HCT116 (cell line): Measurements from ENCODE around the gene OR1F1. TPM values are rescaled to one million over a fixed set of nuclear protein-coding genes. Genes with fewer than 3 reads are reported as not detected.

Experiments
- ATAC-seq: fragments of 200-7000 bp; cut with Tn5 transposase; 2 replicates; pipeline ENCODE4 v1.9.1; 2020; ENCODE audit warnings: mild to moderate bottlenecking, moderate library complexity
- BruUV-seq: library from RNA; stranded (reverse); fragments of 400-500 nt; replicated peaks from 2 replicates; lab custom pipeline; 2021; lab: Mats Ljungman, UMichigan
- CTCF ChIA-PET: fragments of 300-600 bp; sonication (Branson Sonifier 250); formaldehyde crosslinking; loops from one replicate; lab custom pipeline; 2021; ENCODE audit warnings: antibody characterized with exemption; lab: Charles Lee
- POLR2A ChIA-PET: fragments of 300-600, 350-600 bp; sonication (Branson Sonifier 250); formaldehyde crosslinking; loops from one replicate; lab custom pipeline; 2021; ENCODE audit warnings: antibody characterized with exemption; lab: Charles Lee
- RAD21 ChIA-PET, 2 experiments: fragments of 300-600 bp; sonication (Branson Sonifier 250); formaldehyde crosslinking; loops; one replicate each; lab custom pipeline; 2023; ENCODE audit warnings: low total read pairs in 2 of 2; ENCODE audit not compliant: uncharacterized antibody in 2 of 2, unreplicated experiment in 2 of 2, low non-redundant PET in 1 of 2; lab: Charles Lee
- DNase-seq: peaks from one replicate; pipeline ENCODE4 v3.0.0-alpha.2; 2010; ENCODE audit warnings: low read depth, low spot score
- H2AFZ ChIP-seq: fragments of 200-600 bp; shearing (Covaris generic), sonication (generic); 2 replicates; pipeline ENCODE4 v1.6.1; 2017; ENCODE audit warnings: low read depth, mixed run types, mixed read lengths, antibody characterized with exemption, low read length; ENCODE audit not compliant: poor library complexity, severe bottlenecking
- H3K27ac ChIP-seq: 2 replicates; pipeline ENCODE4 v1.5.1; 2012; ENCODE audit warnings: low read depth, low read length
- H3K27me3 ChIP-seq: fragments of 200-600 bp; sonication (generic); 2 replicates; pipeline ENCODE4 v1.6.1; 2016; ENCODE audit warnings: mixed run types, low read length, mixed read lengths; ENCODE audit not compliant: insufficient read depth
- H3K36me3 ChIP-seq, 2 experiments: fragments of 200-500 bp in 1 of 2; fragments of 200-600 bp in 1 of 2; sonication (Bioruptor generic) in 1 of 2; sonication (generic) in 1 of 2; 2 replicates each; pipeline versions ENCODE4 v1.5.1 to v1.6.1; 2014 to 2016; ENCODE audit warnings: low read length in 2 of 2, inconsistent platforms in 1 of 2, mixed read lengths in 1 of 2, mixed run types in 1 of 2; ENCODE audit not compliant: insufficient read depth in 2 of 2, control insufficient read depth in 1 of 2
- H3K4me1 ChIP-seq, 2 experiments: fragments of 200-600 bp in 1 of 2; sonication (generic) in 1 of 2; 2 replicates each; pipeline versions ENCODE4 v1.5.1 to v1.6.1; 2012 to 2017; ENCODE audit warnings: low read length in 2 of 2, inconsistent platforms in 1 of 2, mild to moderate bottlenecking in 1 of 2, mixed read lengths in 1 of 2, mixed run types in 1 of 2, moderate library complexity in 1 of 2; ENCODE audit not compliant: insufficient read depth in 2 of 2, control insufficient read depth in 1 of 2
- H3K4me2 ChIP-seq: fragments of 200-600 bp; sonication (generic); 2 replicates; pipeline ENCODE4 v1.6.1; 2017; ENCODE audit warnings: mixed run types, low read length, mixed read lengths
- H3K4me3 ChIP-seq, 2 experiments: fragments of 200-600 bp in 1 of 2; sonication (generic) in 1 of 2; replicated peaks in 1 of 2; 2 replicates each; pipeline ENCODE4 v1.5.1; 2011 to 2016; ENCODE audit warnings: low read length in 2 of 2, control low read depth in 1 of 2, low read depth in 1 of 2, mild to moderate bottlenecking in 1 of 2, mixed read lengths in 1 of 2, mixed run types in 1 of 2
- H3K79me2 ChIP-seq: fragments of 200-600 bp; sonication (generic); 2 replicates; pipeline ENCODE4 v1.6.1; 2017; ENCODE audit warnings: mild to moderate bottlenecking, mixed run types, low read length, moderate library complexity, mixed read lengths; ENCODE audit not compliant: insufficient read depth
- H3K9ac ChIP-seq: fragments of 200-600 bp; sonication (generic); 2 replicates; pipeline ENCODE4 v1.6.1; 2016; ENCODE audit warnings: low read length, mixed read lengths
- H3K9me2 ChIP-seq: fragments of 200-600 bp; sonication (generic), shearing (Covaris generic); 2 replicates; pipeline ENCODE4 v1.6.1; 2017; ENCODE audit warnings: mixed run types, mild to moderate bottlenecking, moderate library complexity; ENCODE audit not compliant: insufficient read depth
- H3K9me3 ChIP-seq, 2 experiments: fragments of 200-500 bp in 1 of 2; fragments of 200-600 bp in 1 of 2; sonication (Bioruptor generic) in 1 of 2; sonication (generic) in 1 of 2; 2 replicates each; pipeline ENCODE4 v1.6.1; 2014 to 2017; ENCODE audit warnings: low read length in 2 of 2, mixed read lengths in 2 of 2, inconsistent platforms in 1 of 2, low read depth in 1 of 2, mild to moderate bottlenecking in 1 of 2, mixed run types in 1 of 2, moderate library complexity in 1 of 2; ENCODE audit not compliant: control insufficient read depth in 1 of 2, insufficient read depth in 1 of 2
- H4K20me1 ChIP-seq: fragments of 200-600 bp; sonication (generic), shearing (Covaris generic); 2 replicates; pipeline ENCODE4 v1.6.1; 2017; ENCODE audit warnings: mixed run types, mild to moderate bottlenecking, moderate library complexity; ENCODE audit not compliant: insufficient read depth
- ATF3 ChIP-seq: IDR thresholded peaks from 2 replicates; pipeline ENCODE4 v1.6.1; 2012
- CEBPB ChIP-seq: IDR thresholded peaks from 2 replicates; pipeline ENCODE4 v1.6.1; 2012; ENCODE audit warnings: low read depth
- CTCF ChIP-seq, 3 experiments: fragments of 200-600 bp in 1 of 3; sonication (generic) in 1 of 3; IDR thresholded peaks in 2 of 3; conservative IDR thresholded peaks in 1 of 3; 2 replicates each; pipeline ENCODE4 v1.5.1; 2012 to 2017; ENCODE audit warnings: low read depth in 2 of 3, low read length in 2 of 3, antibody characterized with exemption in 1 of 3, borderline replicate concordance in 1 of 3, control low read depth in 1 of 3, mild to moderate bottlenecking in 1 of 3, mixed read lengths in 1 of 3, mixed run types in 1 of 3, moderate library complexity in 1 of 3; ENCODE audit not compliant: insufficient read depth in 1 of 3
- EGR1 ChIP-seq: IDR thresholded peaks from 2 replicates; pipeline ENCODE4 v1.6.1; 2012; ENCODE audit warnings: low read depth
- ELF1 ChIP-seq: IDR thresholded peaks from 2 replicates; pipeline ENCODE4 v1.6.1; 2012; ENCODE audit warnings: low read depth, borderline replicate concordance
- FOSL1 ChIP-seq: IDR thresholded peaks from 2 replicates; pipeline ENCODE4 v1.6.1; 2012; ENCODE audit warnings: low read depth
- JUND ChIP-seq: IDR thresholded peaks from 2 replicates; pipeline ENCODE4 v1.6.1; 2012
- RAD21 ChIP-seq: IDR thresholded peaks from 2 replicates; pipeline ENCODE4 v1.6.1; 2012; ENCODE audit warnings: low read depth, mild to moderate bottlenecking
- SIN3A ChIP-seq: IDR thresholded peaks from 2 replicates; pipeline ENCODE4 v1.6.1; 2012; ENCODE audit warnings: low read depth
- SP1 ChIP-seq: IDR thresholded peaks from 2 replicates; pipeline ENCODE4 v1.6.1; 2012; ENCODE audit warnings: low read depth
- SRF ChIP-seq: IDR thresholded peaks from 2 replicates; pipeline ENCODE4 v1.6.1; 2012; ENCODE audit warnings: low read depth
- TCF7L2 ChIP-seq: IDR thresholded peaks from 2 replicates; pipeline ENCODE4 v1.7.0; 2011; ENCODE audit warnings: borderline replicate concordance, inconsistent platforms; ENCODE audit not compliant: insufficient read depth, insufficient read length; ENCODE audit errors: extremely low read depth
- YY1 ChIP-seq: IDR thresholded peaks from 2 replicates; pipeline ENCODE4 v1.6.1; 2011; ENCODE audit warnings: low read length, low read depth, moderate library complexity, mild to moderate bottlenecking; ENCODE audit not compliant: insufficient replicate concordance; ENCODE audit errors: extremely low read depth
- ZBTB33 ChIP-seq: IDR thresholded peaks from 2 replicates; pipeline ENCODE4 v1.6.1; 2011; ENCODE audit warnings: mild to moderate bottlenecking, low read length, moderate library complexity; ENCODE audit not compliant: insufficient replicate concordance; ENCODE audit errors: extremely low read depth
- ZNF274 ChIP-seq: fragments of 200-500 bp; sonication (Bioruptor generic); IDR thresholded peaks from 2 replicates; pipeline ENCODE4 v1.6.1; 2014; ENCODE audit warnings: mild to moderate bottlenecking, low read depth, low read length, inconsistent platforms
- intact Hi-C: fragments of 100-400 bp; cut with micrococcal nuclease; formaldehyde crosslinking; loops from 2 replicates; pipeline ENCODE4 v1.10.0; 2022
- total RNA-seq: library from RNA; stranded (reverse); gene quantifications from one replicate; pipeline ENCODE4 v1.2.1, GENCODE V29; 2021; ENCODE audit not compliant: unreplicated experiment

The OR1F1 gene
- total RNA-seq, 1 experiment from 2014 or later = not detected

- no peak for TF ChIP-seq CTCF (IDR thresholded peaks at IDR 0.05 in 2 of 3, conservative IDR thresholded peaks at IDR 0.05 in 1 of 3; ENCODE audit: borderline replicate concordance in 1 of 3, insufficient read depth in 1 of 3, low read depth in 2 of 3, low read length in 2 of 3)
- TF ChIP-seq ELF1 = no peak
- TF ChIP-seq YY1 = no peak
- TF ChIP-seq EGR1 = no peak
Observed at GRCh38 chr16:3147046-3147756, 40.8 kb upstream of the OR1F1 start (continued).

GRCh38 chr16:3147757-3148104, 40.3 kb upstream of the OR1F1 start:
- Histone ChIP-seq H3K36me3 (no peaks in the 10 kb centered on the region), H3K9ac (no peak overlapping the region), H3K27me3 (no peaks in the 10 kb centered on the region), H3K27ac (no peak overlapping the region), H2AFZ (no peak overlapping the region), H3K4me2 (no peak overlapping the region), H3K9me3 (no peaks in the 10 kb centered on the region), H3K79me2 (no peaks in the 10 kb centered on the region), H4K20me1 (no peaks in the 10 kb centered on the region), H3K4me3 (no peak overlapping the region), H3K9me2 (no peaks in the 10 kb centered on the region), H3K4me1 (peaks cover 8 to 38% of the 10 kb centered on the region in 2 experiments)
- intact Hi-C loops = no loop called here
- TF ChIP-seq CEBPB (no peak), FOSL1 (no peak), SRF (no peak), SIN3A (no peak), TCF7L2 (no peak), RAD21 (no peak), YY1 (no peak), ATF3 (no peak), ZBTB33 (no peak), EGR1 (no peak), JUND (no peak), SP1 (no peak), ZNF274 (no peak)
- CTCF ChIA-PET = interaction anchor here (1.0 to 1.4 kb wide), 3 partner anchors 13 to 18 kb away, joined by 3 to 4 read pairs (median 3); partner anchors contain the start of gene ZNF213
- POLR2A ChIA-PET = interaction anchor here (1.0 to 1.6 kb wide), 2 partner anchors 13 to 24 kb away, joined by 3 to 4 read pairs; partner anchors contain the start of gene ZNF213
- ATAC-seq (no peak), DNase-seq (no peak)
- RAD21 ChIA-PET = no interaction called here
- no TSS peak for BruUV-seq
